ENCODE data around the gene UGT1A6.

Gene UGT1A6

DNA sequence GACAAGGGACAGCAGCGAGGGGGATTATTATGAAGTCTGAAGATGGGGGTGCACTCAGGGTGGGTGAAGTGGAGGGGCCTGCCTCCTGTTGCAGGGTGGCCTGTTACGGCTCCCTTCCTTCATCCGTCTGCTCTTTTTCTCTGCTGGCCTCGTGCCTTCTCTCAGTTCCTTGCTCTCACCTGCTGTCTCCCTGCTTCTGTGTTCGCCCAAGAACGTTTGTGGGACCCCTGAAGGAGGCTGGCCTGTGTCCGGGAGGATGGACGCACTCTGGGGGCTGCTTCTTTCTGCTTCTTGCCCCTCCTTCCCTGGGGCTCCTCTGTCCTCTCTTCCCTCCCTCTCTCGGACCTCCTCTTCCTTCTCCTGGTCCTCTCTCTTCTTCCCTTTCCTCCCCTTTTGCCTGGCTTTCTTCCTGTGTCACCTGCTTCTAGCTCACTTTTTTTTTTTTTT, 99.2 kb downstream of the UGT1A6 start:
- Histone ChIP-seq H3K4me2 (ENCODE audit: low read length) (no peak overlapping the region), H2BK15ac (replicated peaks; ENCODE audit: low read depth) (no peak overlapping the region), H2BK5ac (ENCODE audit: low read length) (no peak overlapping the region), H3K9ac (ENCODE audit: low read length) (no peak overlapping the region), H3K56ac (ENCODE audit: low read length) (no peak overlapping the region), H4K5ac (ENCODE audit: low read length) (no peak overlapping the region), H4K8ac (ENCODE audit: low read depth, low read length) (no peak overlapping the region), H3K79me1 (ENCODE audit: low read length) (no peaks in the 10 kb centered on the region), H3K79me2 (ENCODE audit: control insufficient read depth, insufficient read depth, low read length) (no peaks in the 10 kb centered on the region), H3K23ac (ENCODE audit: low read length) (no peak overlapping the region), H3K4me3 (ENCODE audit: low read length) (no peak overlapping the region), H3K18ac (ENCODE audit: low read length) (no peak overlapping the region), H3K27ac (ENCODE audit: low read depth, low read length) (no peak overlapping the region), H3K4ac (ENCODE audit: low read depth, low read length) (no peak overlapping the region), H3K27me3 (ENCODE audit: insufficient read depth, low read length, poor library complexity) (no peaks in the 10 kb centered on the region), H2AK5ac (ENCODE audit: low read length) (no peak overlapping the region), H3K36me3 (ENCODE audit: control insufficient read depth, insufficient read depth, low read length) (no peaks in the 10 kb centered on the region), H3K4me1 (ENCODE audit: control insufficient read depth, low read depth, low read length) (no peaks in the 10 kb centered on the region), H2BK120ac (ENCODE audit: low read depth, low read length) (no peak overlapping the region)
- DNase-seq: no peak
- no CpG with 5 or more reads among the region's 9 CpGs for WGBS (ENCODE audit: extremely low coverage, insufficient coverage, low lambda C conversion rate)

DNA sequence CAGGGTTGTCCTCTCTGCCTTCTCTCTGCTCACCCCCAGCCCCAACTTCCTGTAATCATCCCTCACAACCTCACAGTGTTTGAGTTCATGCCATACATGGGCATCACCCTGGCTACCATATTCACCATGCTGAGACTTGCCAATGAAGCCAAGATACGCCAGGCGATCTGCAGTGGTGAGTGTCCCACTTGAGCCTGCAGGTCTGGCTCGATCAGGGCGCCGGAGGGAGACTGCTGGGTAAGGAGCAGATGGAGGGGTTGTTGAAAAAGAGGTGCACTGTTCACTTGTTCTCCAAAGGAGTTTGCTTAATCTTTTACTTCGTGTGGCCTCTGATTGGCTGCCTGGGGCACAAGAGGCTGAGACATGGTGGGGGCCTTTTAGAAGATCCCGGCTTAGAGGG, 100.0 kb downstream of the UGT1A6 start:
- no peak overlapping the region for H3K23ac ChIP-seq (ENCODE audit: low read length)
- DNase-seq: no peak
- no peaks in the 10 kb centered on the region for H3K4me1 ChIP-seq (ENCODE audit: control insufficient read depth, low read depth, low read length)
- no peak overlapping the region for H3K4me2 ChIP-seq (ENCODE audit: low read length)
- no peak overlapping the region for H2AK5ac ChIP-seq (ENCODE audit: low read length)
- no peaks in the 10 kb centered on the region for H3K79me2 ChIP-seq (ENCODE audit: control insufficient read depth, insufficient read depth, low read length)
- H3K4ac ChIP-seq (ENCODE audit: low read depth, low read length): no peak overlapping the region
- no peak overlapping the region for H3K27ac ChIP-seq (ENCODE audit: low read depth, low read length)
- H3K18ac ChIP-seq (ENCODE audit: low read length): no peak overlapping the region
- H3K9ac ChIP-seq (ENCODE audit: low read length): no peak overlapping the region
- no peaks in the 10 kb centered on the region for H3K79me1 ChIP-seq (ENCODE audit: low read length)
- H2BK5ac ChIP-seq (ENCODE audit: low read length): no peak overlapping the region
- H3K27me3 ChIP-seq (ENCODE audit: insufficient read depth, low read length, poor library complexity): no peaks in the 10 kb centered on the region
- H3K4me3 ChIP-seq (ENCODE audit: low read length): no peak overlapping the region
- no peak overlapping the region for H4K8ac ChIP-seq (ENCODE audit: low read depth, low read length)
- H4K5ac ChIP-seq (ENCODE audit: low read length): no peak overlapping the region
- no peak overlapping the region for H2BK15ac ChIP-seq (replicated peaks; ENCODE audit: low read depth)
- WGBS (ENCODE audit: extremely low coverage, insufficient coverage, low lambda C conversion rate): no CpG with 5 or more reads among the region's 7 CpGs
- no peak overlapping the region for H2BK120ac ChIP-seq (ENCODE audit: low read depth, low read length)
- H3K36me3 ChIP-seq (ENCODE audit: control insufficient read depth, insufficient read depth, low read length): no peaks in the 10 kb centered on the region
- no peak overlapping the region for H3K56ac ChIP-seq (ENCODE audit: low read length)

DNA sequence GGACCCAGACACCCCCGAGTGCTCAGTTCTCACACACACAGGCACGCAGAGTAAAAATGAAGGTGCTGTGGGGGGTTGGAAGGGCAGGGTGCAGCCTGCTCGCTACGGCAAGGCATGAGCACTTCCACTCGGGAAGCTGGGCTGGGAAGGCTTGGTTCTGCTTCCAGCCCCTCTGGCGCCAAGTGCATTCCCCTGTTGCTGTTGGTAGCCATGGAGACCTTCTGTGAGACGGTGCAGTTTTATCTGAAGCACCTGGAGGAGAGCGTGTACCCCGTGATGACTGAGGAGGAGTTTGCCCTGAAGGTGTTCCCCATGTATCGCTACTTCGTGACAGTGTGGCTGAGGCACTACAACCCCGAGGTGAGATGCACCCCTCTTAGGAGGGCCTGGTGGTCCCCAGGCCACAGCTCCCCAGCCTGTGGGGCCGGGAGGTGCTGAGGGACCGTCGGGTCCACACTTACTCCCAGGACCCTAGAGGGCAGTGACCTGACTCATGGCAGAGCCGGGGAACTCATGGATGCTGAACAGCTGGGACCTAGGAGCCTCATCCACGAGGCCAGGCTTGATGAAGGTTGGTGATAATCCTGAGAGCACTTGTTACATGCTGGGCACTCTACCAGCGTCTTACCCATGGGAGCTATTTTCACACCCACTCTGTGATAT, 100.9 kb downstream of the UGT1A6 start:
- H2AK5ac ChIP-seq (ENCODE audit: low read length): no peak overlapping the region
- H3K79me2 ChIP-seq (ENCODE audit: control insufficient read depth, insufficient read depth, low read length): no peaks in the 10 kb centered on the region
- H3K56ac ChIP-seq (ENCODE audit: low read length): no peak overlapping the region
- WGBS (ENCODE audit: extremely low coverage, insufficient coverage, low lambda C conversion rate): no CpG with 5 or more reads among the region's 18 CpGs
- H3K4me1 ChIP-seq (ENCODE audit: control insufficient read depth, low read depth, low read length): no peaks in the 10 kb centered on the region
- no peak overlapping the region for H3K18ac ChIP-seq (ENCODE audit: low read length)
- no peak overlapping the region for H3K4me3 ChIP-seq (ENCODE audit: low read length)
- H3K27me3 ChIP-seq (ENCODE audit: insufficient read depth, low read length, poor library complexity): no peaks in the 10 kb centered on the region
- no peak overlapping the region for H4K5ac ChIP-seq (ENCODE audit: low read length)
- H2BK15ac ChIP-seq (replicated peaks; ENCODE audit: low read depth): no peak overlapping the region
- H3K4me2 ChIP-seq (ENCODE audit: low read length): no peak overlapping the region
- H2BK5ac ChIP-seq (ENCODE audit: low read length): no peak overlapping the region
- H3K4ac ChIP-seq (ENCODE audit: low read depth, low read length): no peak overlapping the region
- H3K27ac ChIP-seq (ENCODE audit: low read depth, low read length): no peak overlapping the region
- H3K79me1 ChIP-seq (ENCODE audit: low read length): no peaks in the 10 kb centered on the region
- H3K23ac ChIP-seq (ENCODE audit: low read length): peak overlapping the region; percentile 45
- H3K9ac ChIP-seq (ENCODE audit: low read length): no peak overlapping the region
- no peak for DNase-seq
- no peak overlapping the region for H2BK120ac ChIP-seq (ENCODE audit: low read depth, low read length)
- no peak overlapping the region for H4K8ac ChIP-seq (ENCODE audit: low read depth, low read length)
- H3K36me3 ChIP-seq (ENCODE audit: control insufficient read depth, insufficient read depth, low read length): no peaks in the 10 kb centered on the region

DNA sequence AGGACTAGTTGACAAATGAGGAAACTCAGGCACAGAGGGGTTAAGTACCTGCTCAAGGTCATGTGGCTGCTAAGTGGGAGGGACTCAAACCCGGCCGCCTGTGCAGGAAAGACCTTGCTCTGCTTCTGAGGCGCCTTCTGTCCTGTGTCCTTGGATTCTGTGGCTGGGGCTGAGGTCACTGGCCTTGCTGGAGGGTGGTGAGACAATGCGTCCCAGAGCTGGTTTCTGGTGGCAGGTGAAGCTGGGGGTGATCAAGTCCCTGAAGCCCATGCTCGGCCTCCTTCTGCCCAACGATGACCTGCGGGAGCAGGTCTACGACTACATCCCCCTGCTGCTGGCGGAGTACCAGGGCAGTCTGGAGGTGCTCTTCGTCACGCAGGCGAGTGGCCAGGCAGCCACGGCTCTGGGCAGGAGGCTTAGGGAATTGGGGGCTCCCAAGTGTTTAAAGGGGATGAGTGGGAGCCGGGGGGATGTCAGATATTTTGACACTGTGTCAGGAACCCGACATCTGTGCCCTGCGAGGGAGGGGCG, 101.5 kb downstream of the UGT1A6 start:
- no peak overlapping the region for H3K18ac ChIP-seq (ENCODE audit: low read length)
- no peak overlapping the region for H3K27ac ChIP-seq (ENCODE audit: low read depth, low read length)
- H2AK5ac ChIP-seq (ENCODE audit: low read length): no peak overlapping the region
- H3K4me3 ChIP-seq (ENCODE audit: low read length): no peak overlapping the region
- H3K4me1 ChIP-seq (ENCODE audit: control insufficient read depth, low read depth, low read length): no peaks in the 10 kb centered on the region
- no peak overlapping the region for H3K9ac ChIP-seq (ENCODE audit: low read length)
- H3K27me3 ChIP-seq (ENCODE audit: insufficient read depth, low read length, poor library complexity): no peaks in the 10 kb centered on the region
- H3K79me2 ChIP-seq (ENCODE audit: control insufficient read depth, insufficient read depth, low read length): no peaks in the 10 kb centered on the region
- H3K79me1 ChIP-seq (ENCODE audit: low read length): no peaks in the 10 kb centered on the region
- no peaks in the 10 kb centered on the region for H3K36me3 ChIP-seq (ENCODE audit: control insufficient read depth, insufficient read depth, low read length)
- H3K56ac ChIP-seq (ENCODE audit: low read length): no peak overlapping the region
- H3K4ac ChIP-seq (ENCODE audit: low read depth, low read length): no peak overlapping the region
- no peak overlapping the region for H4K5ac ChIP-seq (ENCODE audit: low read length)
- no peak overlapping the region for H4K8ac ChIP-seq (ENCODE audit: low read depth, low read length)
- DNase-seq: no peak
- WGBS (ENCODE audit: extremely low coverage, insufficient coverage, low lambda C conversion rate): no CpG with 5 or more reads among the region's 17 CpGs
- H2BK120ac ChIP-seq (ENCODE audit: low read depth, low read length): no peak overlapping the region
- no peak overlapping the region for H3K4me2 ChIP-seq (ENCODE audit: low read length)
- H3K23ac ChIP-seq (ENCODE audit: low read length): no peak overlapping the region
- H2BK15ac ChIP-seq (replicated peaks; ENCODE audit: low read depth): no peak overlapping the region
- no peak overlapping the region for H2BK5ac ChIP-seq (ENCODE audit: low read length)

DNA sequence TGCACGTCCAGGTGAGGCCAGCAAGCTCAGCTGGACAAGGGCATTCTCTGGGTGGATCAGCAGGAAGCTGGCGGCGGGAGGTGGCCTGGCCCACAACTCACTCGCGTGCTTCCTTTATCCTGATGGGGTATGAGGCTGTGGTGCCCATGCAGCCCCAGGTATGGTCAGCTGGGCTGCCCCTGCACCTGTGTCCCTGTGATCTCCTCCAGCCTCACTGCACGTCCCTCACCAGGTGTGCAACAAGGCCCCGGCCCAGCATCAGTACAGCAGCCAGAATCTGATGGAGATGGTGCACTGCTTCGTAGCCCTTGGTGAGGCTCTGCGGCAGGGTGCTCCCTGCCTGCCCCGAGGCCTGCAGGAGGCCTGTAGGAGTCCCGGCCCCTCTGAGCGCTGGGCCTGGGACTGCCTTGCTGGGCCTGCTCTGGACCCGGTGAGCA, 103.1 kb downstream of the UGT1A6 start:
- no peak for DNase-seq
- no CpG with 5 or more reads among the region's 13 CpGs for WGBS (ENCODE audit: extremely low coverage, insufficient coverage, low lambda C conversion rate)
- H4K5ac ChIP-seq (ENCODE audit: low read length): no peak overlapping the region
- H3K4me3 ChIP-seq (ENCODE audit: low read length): no peak overlapping the region
- H3K79me2 ChIP-seq (ENCODE audit: control insufficient read depth, insufficient read depth, low read length): no peaks in the 10 kb centered on the region
- H3K56ac ChIP-seq (ENCODE audit: low read length): no peak overlapping the region
- H3K36me3 ChIP-seq (ENCODE audit: control insufficient read depth, insufficient read depth, low read length): no peaks in the 10 kb centered on the region
- no peak overlapping the region for H2BK120ac ChIP-seq (ENCODE audit: low read depth, low read length)
- H4K8ac ChIP-seq (ENCODE audit: low read depth, low read length): no peak overlapping the region
- no peak overlapping the region for H2BK5ac ChIP-seq (ENCODE audit: low read length)
- no peaks in the 10 kb centered on the region for H3K4me1 ChIP-seq (ENCODE audit: control insufficient read depth, low read depth, low read length)
- H2BK15ac ChIP-seq (replicated peaks; ENCODE audit: low read depth): no peak overlapping the region
- H3K27ac ChIP-seq (ENCODE audit: low read depth, low read length): no peak overlapping the region
- H3K23ac ChIP-seq (ENCODE audit: low read length): no peak overlapping the region
- H2AK5ac ChIP-seq (ENCODE audit: low read length): no peak overlapping the region
- H3K4me2 ChIP-seq (ENCODE audit: low read length): no peak overlapping the region
- H3K18ac ChIP-seq (ENCODE audit: low read length): no peak overlapping the region
- H3K4ac ChIP-seq (ENCODE audit: low read depth, low read length): no peak overlapping the region
- no peaks in the 10 kb centered on the region for H3K27me3 ChIP-seq (ENCODE audit: insufficient read depth, low read length, poor library complexity)
- no peaks in the 10 kb centered on the region for H3K79me1 ChIP-seq (ENCODE audit: low read length)
- no peak overlapping the region for H3K9ac ChIP-seq (ENCODE audit: low read length)

DNA sequence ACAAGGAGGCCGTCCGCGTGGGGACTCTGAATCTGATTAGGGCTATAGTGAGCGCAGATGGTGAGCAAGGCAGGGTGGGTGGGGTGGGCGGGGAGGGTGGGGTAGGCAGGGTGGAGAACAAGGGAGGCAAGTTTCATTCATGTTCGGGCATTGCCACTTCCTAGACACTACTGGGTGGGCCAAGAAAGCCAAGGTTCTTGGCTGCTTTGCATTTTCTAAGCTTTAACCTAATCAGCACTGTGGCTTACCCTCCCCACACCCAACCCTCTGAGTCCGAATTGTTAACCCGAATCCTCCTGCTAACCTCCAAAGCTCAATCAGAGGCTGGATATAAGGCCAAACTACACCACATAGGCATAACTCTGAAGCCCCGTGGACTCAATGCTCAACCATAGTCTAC, 103.6 kb downstream of the UGT1A6 start:
- H3K4me2 ChIP-seq (ENCODE audit: low read length): no peak overlapping the region
- H3K4ac ChIP-seq (ENCODE audit: low read depth, low read length): no peak overlapping the region
- no peak overlapping the region for H2AK5ac ChIP-seq (ENCODE audit: low read length)
- no peaks in the 10 kb centered on the region for H3K79me1 ChIP-seq (ENCODE audit: low read length)
- no peak overlapping the region for H3K9ac ChIP-seq (ENCODE audit: low read length)
- no peak overlapping the region for H2BK5ac ChIP-seq (ENCODE audit: low read length)
- no peaks in the 10 kb centered on the region for H3K79me2 ChIP-seq (ENCODE audit: control insufficient read depth, insufficient read depth, low read length)
- H4K5ac ChIP-seq (ENCODE audit: low read length): no peak overlapping the region
- H3K23ac ChIP-seq (ENCODE audit: low read length): no peak overlapping the region
- no peak overlapping the region for H3K27ac ChIP-seq (ENCODE audit: low read depth, low read length)
- no peak overlapping the region for H3K56ac ChIP-seq (ENCODE audit: low read length)
- H3K36me3 ChIP-seq (ENCODE audit: control insufficient read depth, insufficient read depth, low read length): no peaks in the 10 kb centered on the region
- no peak overlapping the region for H4K8ac ChIP-seq (ENCODE audit: low read depth, low read length)
- H2BK15ac ChIP-seq (replicated peaks; ENCODE audit: low read depth): no peak overlapping the region
- no peak overlapping the region for H3K18ac ChIP-seq (ENCODE audit: low read length)
- H2BK120ac ChIP-seq (ENCODE audit: low read depth, low read length): no peak overlapping the region
- no peak overlapping the region for H3K4me3 ChIP-seq (ENCODE audit: low read length)
- no peak for DNase-seq
- H3K4me1 ChIP-seq (ENCODE audit: control insufficient read depth, low read depth, low read length): no peaks in the 10 kb centered on the region
- no CpG with 5 or more reads among the region's 9 CpGs for WGBS (ENCODE audit: extremely low coverage, insufficient coverage, low lambda C conversion rate)
- H3K27me3 ChIP-seq (ENCODE audit: insufficient read depth, low read length, poor library complexity): no peaks in the 10 kb centered on the region

Data from mesendoderm (in vitro differentiated cells).